ENCODE results near the gene ZNF689.
A peak's percentile ranks its signal among the peaks of the same experiment; 100 is the strongest.

ZNF689 gene

DNA sequence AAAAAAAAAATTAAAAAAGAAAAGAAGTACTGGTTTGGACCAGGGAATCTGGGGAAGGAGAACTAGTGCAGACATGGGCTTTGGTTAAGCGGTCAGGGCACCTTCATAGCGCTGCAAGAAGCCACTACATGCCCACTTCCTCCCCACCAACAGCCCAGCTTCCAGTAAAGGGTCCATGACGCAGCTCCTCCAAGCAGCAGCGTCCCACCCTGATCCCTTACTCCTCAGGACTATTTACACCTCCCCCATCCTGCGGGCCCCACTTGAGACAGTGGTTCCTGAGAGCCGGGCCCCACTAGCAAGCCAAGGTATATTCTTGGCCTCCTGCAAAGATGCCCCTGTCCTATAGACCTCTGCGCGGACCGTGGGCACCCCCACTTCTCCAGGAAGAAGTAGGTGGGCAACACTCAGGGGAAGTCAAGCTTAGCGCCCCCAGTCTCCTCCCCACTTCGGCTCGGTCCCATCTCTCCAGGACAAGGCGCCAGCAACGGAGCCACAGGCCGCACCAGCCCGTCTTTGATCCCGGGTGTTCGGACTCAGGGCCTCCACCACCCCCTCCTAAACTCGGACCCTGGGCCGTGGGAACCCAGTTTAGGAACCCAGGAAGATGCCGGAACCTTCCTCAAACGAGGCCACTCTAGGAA, 39.7 kb upstream of the ZNF689 start:
- Histone ChIP-seq H3K79me1 (ENCODE audit: low read length) (peaks cover 13% of the 10 kb centered on the region), H3K14ac (ENCODE audit: low read length) (peak overlapping the region; percentile 83), H3K23ac (ENCODE audit: low read length) (no peak overlapping the region), H3K4me2 (ENCODE audit: low read length) (peak overlapping the region; percentile 53), H3K79me2 (ENCODE audit: control insufficient read depth, insufficient read depth, low read length, poor library complexity) (peaks cover 7% of the 10 kb centered on the region), H3K9ac (ENCODE audit: low read length) (no peak overlapping the region), H2AK5ac (ENCODE audit: low read length) (peak overlapping the region; percentile 77), H3K4me3 (ENCODE audit: low read depth, low read length) (no peak overlapping the region), H3K18ac (ENCODE audit: low read length) (peak overlapping the region; percentile 16), H3K27me3 (ENCODE audit: insufficient read depth, low read length) (no peaks in the 10 kb centered on the region), H4K91ac (ENCODE audit: low read depth, low read length) (peak overlapping the region; percentile 93), H2BK12ac (ENCODE audit: low read length) (no peak overlapping the region), H3K9me3 (ENCODE audit: insufficient read depth, low read depth, low read length) (peaks cover 1% of the 10 kb centered on the region), H2BK5ac (ENCODE audit: low read depth, low read length, poor library complexity) (peak overlapping the region; percentile 7), H4K8ac (ENCODE audit: low read depth, low read length) (peak overlapping the region; percentile 99), H3K4ac (ENCODE audit: low read depth, low read length) (peak overlapping the region; percentile 56), H3K36me3 (ENCODE audit: control insufficient read depth in 1 of 2, insufficient read depth in 2 of 2, low read length in 2 of 2) (peaks cover 21% of the 10 kb centered on the region in 2 experiments), H3K27ac (ENCODE audit: low read depth, low read length) (no peak overlapping the region), H2BK120ac (ENCODE audit: insufficient read depth, low read length, poor library complexity) (peak overlapping the region; percentile 12), H4K12ac (ENCODE audit: low read depth, low read length) (peak overlapping the region; percentile 98), H2AFZ (ENCODE audit: insufficient read depth, low read length, poor library complexity) (peak overlapping the region; percentile 81), H3K4me1 (ENCODE audit: control insufficient read depth in 1 of 2, insufficient read depth in 2 of 2, low read length in 2 of 2) (peaks cover 2 to 8% of the 10 kb centered on the region in 2 experiments)
- no peak for DNase-seq
- WGBS (ENCODE audit: extremely low coverage, insufficient coverage, insufficient read length) = no CpG with 5 or more reads among the region's 22 CpGs

DNA sequence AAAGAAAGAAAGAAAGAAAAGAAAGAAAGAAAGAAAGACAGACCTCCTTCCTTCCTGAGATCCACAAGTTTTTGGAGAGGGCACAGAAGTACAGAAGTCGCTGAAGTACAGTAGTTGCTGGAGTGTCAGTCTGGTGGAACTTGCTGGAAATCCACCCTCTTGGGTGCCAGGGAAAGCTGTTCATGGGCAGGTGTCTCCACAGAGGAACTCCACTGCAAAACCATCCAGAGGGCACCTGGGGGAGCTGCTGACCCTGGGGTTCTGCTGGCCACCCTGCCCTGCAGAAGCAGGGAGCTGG, 37.0 kb upstream of the ZNF689 start:
- Histone ChIP-seq H3K4me3 (ENCODE audit: low read depth, low read length) (no peak overlapping the region), H3K27ac (ENCODE audit: low read depth, low read length) (no peak overlapping the region), H2AK5ac (ENCODE audit: low read length) (no peak overlapping the region), H2BK12ac (ENCODE audit: low read length) (no peak overlapping the region), H3K23ac (ENCODE audit: low read length) (no peak overlapping the region), H3K14ac (ENCODE audit: low read length) (no peak overlapping the region), H3K18ac (ENCODE audit: low read length) (no peak overlapping the region), H4K8ac (ENCODE audit: low read depth, low read length) (no peak overlapping the region), H3K27me3 (ENCODE audit: insufficient read depth, low read length) (no peaks in the 10 kb centered on the region), H4K12ac (ENCODE audit: low read depth, low read length) (no peak overlapping the region), H2BK120ac (ENCODE audit: insufficient read depth, low read length, poor library complexity) (no peak overlapping the region), H3K4me1 (ENCODE audit: control insufficient read depth in 1 of 2, insufficient read depth in 2 of 2, low read length in 2 of 2) (peaks cover 2 to 8% of the 10 kb centered on the region in 2 experiments), H2AFZ (ENCODE audit: insufficient read depth, low read length, poor library complexity) (no peak overlapping the region), H3K79me2 (ENCODE audit: control insufficient read depth, insufficient read depth, low read length, poor library complexity) (peaks cover 7% of the 10 kb centered on the region), H3K4me2 (ENCODE audit: low read length) (no peak overlapping the region), H3K36me3 (ENCODE audit: control insufficient read depth in 1 of 2, insufficient read depth in 2 of 2, low read length in 2 of 2) (no peaks in the 10 kb centered on the region), H3K9me3 (ENCODE audit: insufficient read depth, low read depth, low read length) (peaks cover 1% of the 10 kb centered on the region), H3K79me1 (ENCODE audit: low read length) (peaks cover 13% of the 10 kb centered on the region), H3K9ac (ENCODE audit: low read length) (no peak overlapping the region), H4K91ac (ENCODE audit: low read depth, low read length) (no peak overlapping the region), H2BK5ac (ENCODE audit: low read depth, low read length, poor library complexity) (no peak overlapping the region), H3K4ac (ENCODE audit: low read depth, low read length) (no peak overlapping the region)
- WGBS (ENCODE audit: extremely low coverage, insufficient coverage, insufficient read length) = no CpG with 5 or more reads among the region's 1 CpG
- DNase-seq = no peak

DNA sequence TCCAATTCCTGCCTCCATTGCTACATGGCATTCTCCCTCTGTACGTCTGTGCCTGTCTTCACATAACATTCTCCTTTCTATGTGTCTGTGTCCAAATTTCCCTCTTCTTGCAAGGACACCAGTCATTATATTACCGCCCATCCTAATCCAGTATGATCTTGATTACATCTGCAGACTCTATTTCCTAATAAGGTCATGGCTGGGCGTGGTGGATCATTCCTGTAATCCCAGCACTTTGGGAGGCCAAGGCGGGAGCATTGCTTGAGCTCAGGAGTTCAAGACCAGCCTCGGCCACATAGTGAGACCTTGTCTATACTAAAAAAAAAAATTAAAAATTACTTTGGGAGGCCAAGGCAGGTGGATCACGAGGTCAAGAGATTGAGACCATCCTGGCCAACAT, 35.5 kb upstream of the ZNF689 start:
- Histone ChIP-seq H3K4ac (ENCODE audit: low read depth, low read length) (no peak overlapping the region), H3K79me2 (ENCODE audit: control insufficient read depth, insufficient read depth, low read length, poor library complexity) (no peaks in the 10 kb centered on the region), H3K4me3 (ENCODE audit: low read depth, low read length) (no peak overlapping the region), H4K12ac (ENCODE audit: low read depth, low read length) (no peak overlapping the region), H3K27ac (ENCODE audit: low read depth, low read length) (no peak overlapping the region), H4K91ac (ENCODE audit: low read depth, low read length) (no peak overlapping the region), H2BK120ac (ENCODE audit: insufficient read depth, low read length, poor library complexity) (no peak overlapping the region), H2AK5ac (ENCODE audit: low read length) (no peak overlapping the region), H2BK5ac (ENCODE audit: low read depth, low read length, poor library complexity) (no peak overlapping the region), H4K8ac (ENCODE audit: low read depth, low read length) (no peak overlapping the region), H3K14ac (ENCODE audit: low read length) (no peak overlapping the region), H3K9me3 (ENCODE audit: insufficient read depth, low read depth, low read length) (peaks cover 1% of the 10 kb centered on the region), H3K4me2 (ENCODE audit: low read length) (no peak overlapping the region), H2BK12ac (ENCODE audit: low read length) (no peak overlapping the region), H3K36me3 (ENCODE audit: control insufficient read depth in 1 of 2, insufficient read depth in 2 of 2, low read length in 2 of 2) (no peaks in the 10 kb centered on the region), H2AFZ (ENCODE audit: insufficient read depth, low read length, poor library complexity) (no peak overlapping the region), H3K23ac (ENCODE audit: low read length) (no peak overlapping the region), H3K18ac (ENCODE audit: low read length) (no peak overlapping the region), H3K4me1 (ENCODE audit: control insufficient read depth in 1 of 2, insufficient read depth in 2 of 2, low read length in 2 of 2) (peaks cover 0 to 4% of the 10 kb centered on the region in 2 experiments), H3K27me3 (ENCODE audit: insufficient read depth, low read length) (no peaks in the 10 kb centered on the region), H3K79me1 (ENCODE audit: low read length) (peaks cover 5% of the 10 kb centered on the region), H3K9ac (ENCODE audit: low read length) (no peak overlapping the region)
- DNase-seq = no peak
- WGBS (ENCODE audit: extremely low coverage, insufficient coverage, insufficient read length) = no CpG with 5 or more reads among the region's 6 CpGs

DNA sequence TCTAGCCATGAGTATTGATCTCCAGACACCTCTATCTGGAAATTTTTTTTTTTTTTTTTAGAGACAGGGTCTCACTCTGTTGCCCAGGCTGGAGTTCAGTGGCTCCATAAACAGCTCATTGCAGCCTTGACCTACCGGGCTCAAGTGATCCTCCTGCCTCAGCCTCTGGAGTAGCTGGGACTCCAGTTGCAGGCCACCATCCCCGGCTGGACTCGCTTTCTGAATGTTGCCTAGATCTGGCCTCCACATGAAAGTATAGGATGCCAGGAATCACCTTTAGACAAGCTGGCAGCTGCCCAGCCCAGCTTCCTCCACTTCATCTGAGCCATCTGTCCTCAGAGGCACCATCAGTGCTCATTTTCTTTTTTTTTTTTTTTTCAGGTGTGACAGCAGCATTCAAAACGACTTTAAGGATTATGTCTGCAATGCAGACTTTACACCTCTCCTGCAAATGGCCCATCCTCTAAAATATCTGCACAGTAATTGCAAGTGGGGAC, 34.2 kb upstream of the ZNF689 start:
- no peak overlapping the region for H4K91ac ChIP-seq (ENCODE audit: low read depth, low read length)
- H3K9me3 ChIP-seq (ENCODE audit: insufficient read depth, low read depth, low read length) = no peaks in the 10 kb centered on the region
- no peak overlapping the region for H3K14ac ChIP-seq (ENCODE audit: low read length)
- no peak overlapping the region for H3K4me2 ChIP-seq (ENCODE audit: low read length)
- no peaks in the 10 kb centered on the region for H3K36me3 ChIP-seq (ENCODE audit: control insufficient read depth in 1 of 2, insufficient read depth in 2 of 2, low read length in 2 of 2)
- no peak overlapping the region for H3K23ac ChIP-seq (ENCODE audit: low read length)
- H3K4ac ChIP-seq (ENCODE audit: low read depth, low read length) = no peak overlapping the region
- H3K4me3 ChIP-seq (ENCODE audit: low read depth, low read length) = no peak overlapping the region
- H2BK12ac ChIP-seq (ENCODE audit: low read length) = no peak overlapping the region
- no peak overlapping the region for H2BK120ac ChIP-seq (ENCODE audit: insufficient read depth, low read length, poor library complexity)
- H2BK5ac ChIP-seq (ENCODE audit: low read depth, low read length, poor library complexity) = no peak overlapping the region
- no peaks in the 10 kb centered on the region for H3K4me1 ChIP-seq (ENCODE audit: control insufficient read depth in 1 of 2, insufficient read depth in 2 of 2, low read length in 2 of 2)
- H2AK5ac ChIP-seq (ENCODE audit: low read length) = no peak overlapping the region
- H3K27ac ChIP-seq (ENCODE audit: low read depth, low read length) = no peak overlapping the region
- no peak overlapping the region for H4K12ac ChIP-seq (ENCODE audit: low read depth, low read length)
- no peak for DNase-seq
- no peak overlapping the region for H3K9ac ChIP-seq (ENCODE audit: low read length)
- no peaks in the 10 kb centered on the region for H3K79me2 ChIP-seq (ENCODE audit: control insufficient read depth, insufficient read depth, low read length, poor library complexity)
- no peak overlapping the region for H3K18ac ChIP-seq (ENCODE audit: low read length)
- H4K8ac ChIP-seq (ENCODE audit: low read depth, low read length) = no peak overlapping the region
- no peaks in the 10 kb centered on the region for H3K79me1 ChIP-seq (ENCODE audit: low read length)
- WGBS (ENCODE audit: extremely low coverage, insufficient coverage, insufficient read length) = no CpG with 5 or more reads among the region's 4 CpGs
- H3K27me3 ChIP-seq (ENCODE audit: insufficient read depth, low read length) = no peaks in the 10 kb centered on the region
- H2AFZ ChIP-seq (ENCODE audit: insufficient read depth, low read length, poor library complexity) = no peak overlapping the region
